Fibroblast of lung (primary cell): Measurements from ENCODE around the gene AKAP12. TPM values are rescaled to one million over a fixed set of nuclear protein-coding genes. Genes with fewer than 3 reads are reported as not detected.

ENCODE experiments used
- DNase-seq, 2 donors: peaks; one replicate each; pipeline versions ENCODE4 v3.0.0 to v3.0.0-alpha.2; 2010; ENCODE audit warnings: low read depth in 2 of 2
- H2AFZ ChIP-seq: 2 replicates; pipeline ENCODE4 v1.5.1; 2012; ENCODE audit warnings: low read length, control low read depth, inconsistent platforms
- H3K27ac ChIP-seq: 2 replicates; pipeline ENCODE4 v1.5.1; 2011; ENCODE audit warnings: low read length, control low read depth; ENCODE audit not compliant: insufficient read depth
- H3K27me3 ChIP-seq: 2 replicates; pipeline ENCODE4 v1.5.1; 2011; ENCODE audit warnings: mild to moderate bottlenecking, low read length; ENCODE audit not compliant: control insufficient read depth, insufficient read depth
- H3K36me3 ChIP-seq: 2 replicates; pipeline ENCODE4 v1.5.1; 2011; ENCODE audit warnings: low read length; ENCODE audit not compliant: control insufficient read depth, insufficient read depth
- H3K4me1 ChIP-seq: 2 replicates; pipeline ENCODE4 v1.5.1; 2011; ENCODE audit warnings: low read length; ENCODE audit not compliant: control insufficient read depth, insufficient read depth; ENCODE audit errors: extremely low read depth
- H3K4me2 ChIP-seq: 2 replicates; pipeline ENCODE4 v1.5.1; 2011; ENCODE audit warnings: low read length, control low read depth; ENCODE audit not compliant: insufficient read depth; ENCODE audit errors: extremely low read depth
- H3K4me3 ChIP-seq, 4 experiments: fragments of 200-600 bp in 1 of 4; sonication (generic) in 1 of 4; replicated peaks in 1 of 4; 2 replicates each; pipeline ENCODE4 v1.5.1; 2011 to 2016; ENCODE audit warnings: low read length in 4 of 4, low read depth in 3 of 4, mild to moderate bottlenecking in 3 of 4, control low read depth in 2 of 4, inconsistent platforms in 1 of 4, mixed read lengths in 1 of 4; ENCODE audit not compliant: insufficient read depth in 1 of 4; ENCODE audit errors: control extremely low read depth in 1 of 4
- H3K79me2 ChIP-seq: 2 replicates; pipeline ENCODE4 v1.5.1; 2012; ENCODE audit warnings: mild to moderate bottlenecking, low read length, inconsistent platforms; ENCODE audit not compliant: control insufficient read depth, insufficient read depth
- H3K9ac ChIP-seq: 2 replicates; pipeline ENCODE4 v1.5.1; 2011; ENCODE audit warnings: mild to moderate bottlenecking, low read length, control low read depth; ENCODE audit not compliant: insufficient read depth
- H3K9me3 ChIP-seq: 2 replicates; pipeline ENCODE4 v1.5.1; 2012; ENCODE audit warnings: low read depth, low read length; ENCODE audit not compliant: control insufficient read depth, insufficient read depth
- H4K20me1 ChIP-seq: 2 replicates; pipeline ENCODE4 v1.5.1; 2011; ENCODE audit warnings: low read length; ENCODE audit not compliant: control insufficient read depth, insufficient read depth; ENCODE audit errors: extremely low read depth
- EZH2 ChIP-seq: IDR thresholded peaks from 2 replicates; pipeline ENCODE4 v1.5.1; 2012; ENCODE audit warnings: low read length, control low read depth, mild to moderate bottlenecking; ENCODE audit errors: missing control alignments
- polyA plus RNA-seq, 2 donors: library from polyadenylated mRNA; depleted of rRNA in 1 of 2; stranded (reverse) in 1 of 2; unstranded in 1 of 2; fragments of >200 nt; gene quantifications; 2 replicates each; pipeline ENCODE4 v1.2.1, GENCODE V29; 2011 to 2012; ENCODE audit warnings: missing spikeins in 1 of 2
- total RNA-seq: library from RNA; depleted of rRNA; stranded (reverse); fragments of >200 nt; gene quantifications from 2 replicates; pipeline ENCODE4 v1.2.1, GENCODE V29; 2014
- TF ChIP-seq, protein P1 (sequence below), 2 donors: IDR thresholded peaks in 1 of 2; conservative IDR thresholded peaks in 1 of 2; 1 replicate in 1 of 2; 2 replicates in 1 of 2; pipeline ENCODE4 v1.5.1; 2011 to 2012; ENCODE audit warnings: low read length in 2 of 2, control low read depth in 1 of 2, inconsistent platforms in 1 of 2, low read depth in 1 of 2, mild to moderate bottlenecking in 1 of 2

The AKAP12 gene
- total and polyA plus RNA-seq, 2 donors (not counting 1 experiment from before 2014, with no cell fraction given) = 68.5 to 133 TPM

GRCh38 chr6:151402228-151402627 is 162.5 kb downstream of the AKAP12 start:
- H3K79me2 ChIP-seq = peaks cover 64% of the 10 kb centered on the region
- H2AFZ ChIP-seq = no peak overlapping the region
- no peaks in the 10 kb centered on the region for H3K9me3 ChIP-seq
- no peak overlapping the region for H3K9ac ChIP-seq
- no peaks in the 10 kb centered on the region for H4K20me1 ChIP-seq
- H3K36me3 ChIP-seq = peaks cover 4% of the 10 kb centered on the region
- no peak overlapping the region for H3K4me3 ChIP-seq
- no peak overlapping the region for H3K27ac ChIP-seq
- H3K27me3 ChIP-seq = no peaks in the 10 kb centered on the region
- DNase-seq = no peak
- H3K4me1 ChIP-seq = peaks cover 3% of the 10 kb centered on the region
- H3K4me2 ChIP-seq = no peak overlapping the region
- TF ChIP-seq EZH2 = no peak

DNA sequence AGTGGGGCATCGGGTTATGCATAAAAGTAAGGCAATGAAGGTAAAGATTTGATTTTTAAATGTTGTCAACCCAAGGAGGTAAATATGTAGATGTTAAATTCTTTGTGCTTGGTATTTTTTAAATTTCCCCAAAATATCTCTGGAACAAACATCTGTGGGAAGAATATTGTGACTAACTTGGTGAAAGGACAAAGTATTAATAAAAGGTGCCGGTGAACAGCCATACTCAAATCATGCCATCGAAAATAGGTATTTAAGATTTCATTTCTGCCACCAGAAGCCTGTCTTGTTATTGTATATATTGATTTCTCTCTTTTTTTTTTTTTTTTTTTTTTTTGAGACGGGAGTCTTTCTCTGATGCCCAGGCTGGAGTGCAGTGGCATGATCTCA is 164.1 kb downstream of the AKAP12 start:
- Histone ChIP-seq H3K27ac (no peak overlapping the region), H3K79me2 (peaks cover 48% of the 10 kb centered on the region), H3K36me3 (peaks cover 4% of the 10 kb centered on the region), H4K20me1 (no peaks in the 10 kb centered on the region), H3K27me3 (no peaks in the 10 kb centered on the region), H3K9ac (no peak overlapping the region), H3K9me3 (no peaks in the 10 kb centered on the region), H2AFZ (no peak overlapping the region), H3K4me2 (no peak overlapping the region), H3K4me1 (peaks cover 3% of the 10 kb centered on the region), H3K4me3 (no peak overlapping the region)
- TF ChIP-seq, protein P1, sequence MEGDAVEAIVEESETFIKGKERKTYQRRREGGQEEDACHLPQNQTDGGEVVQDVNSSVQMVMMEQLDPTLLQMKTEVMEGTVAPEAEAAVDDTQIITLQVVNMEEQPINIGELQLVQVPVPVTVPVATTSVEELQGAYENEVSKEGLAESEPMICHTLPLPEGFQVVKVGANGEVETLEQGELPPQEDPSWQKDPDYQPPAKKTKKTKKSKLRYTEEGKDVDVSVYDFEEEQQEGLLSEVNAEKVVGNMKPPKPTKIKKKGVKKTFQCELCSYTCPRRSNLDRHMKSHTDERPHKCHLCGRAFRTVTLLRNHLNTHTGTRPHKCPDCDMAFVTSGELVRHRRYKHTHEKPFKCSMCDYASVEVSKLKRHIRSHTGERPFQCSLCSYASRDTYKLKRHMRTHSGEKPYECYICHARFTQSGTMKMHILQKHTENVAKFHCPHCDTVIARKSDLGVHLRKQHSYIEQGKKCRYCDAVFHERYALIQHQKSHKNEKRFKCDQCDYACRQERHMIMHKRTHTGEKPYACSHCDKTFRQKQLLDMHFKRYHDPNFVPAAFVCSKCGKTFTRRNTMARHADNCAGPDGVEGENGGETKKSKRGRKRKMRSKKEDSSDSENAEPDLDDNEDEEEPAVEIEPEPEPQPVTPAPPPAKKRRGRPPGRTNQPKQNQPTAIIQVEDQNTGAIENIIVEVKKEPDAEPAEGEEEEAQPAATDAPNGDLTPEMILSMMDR (conservative IDR thresholded peaks at IDR 0.05 in 1 of 2, IDR thresholded peaks at IDR 0.05 in 1 of 2; ENCODE audit: low read depth in 1 of 2, low read length in 2 of 2) = no peak
- TF ChIP-seq EZH2 = no peak
- DNase-seq = no peak

Other genes starting within 250 kb of the AKAP12 start
- gene ZBTB2, start 151.6 kb downstream of the AKAP12 start, total RNA-seq = 9.8 and 12.2 TPM in 2 replicates
- gene ZBTB2, start 151.6 kb downstream of the AKAP12 start, polyA plus RNA-seq = 20.1 and 27.4 TPM in 2 replicates
- 50.6 and 58.3 TPM in 2 replicates for gene RMND1, start 212.2 kb downstream of the AKAP12 start, total RNA-seq
- gene RMND1, start 212.2 kb downstream of the AKAP12 start, polyA plus RNA-seq = 21.1 and 21.5 TPM in 2 replicates